TTC549 (cell line): Measurements from ENCODE around the gene THBS1.

Experiments used
- FAIRE-seq: peaks from 2 replicates; lab custom pipeline; 2012; peaks lifted over from hg19 to GRCh38; lab: Jason Lieb, UNC

Gene THBS1

DNA sequence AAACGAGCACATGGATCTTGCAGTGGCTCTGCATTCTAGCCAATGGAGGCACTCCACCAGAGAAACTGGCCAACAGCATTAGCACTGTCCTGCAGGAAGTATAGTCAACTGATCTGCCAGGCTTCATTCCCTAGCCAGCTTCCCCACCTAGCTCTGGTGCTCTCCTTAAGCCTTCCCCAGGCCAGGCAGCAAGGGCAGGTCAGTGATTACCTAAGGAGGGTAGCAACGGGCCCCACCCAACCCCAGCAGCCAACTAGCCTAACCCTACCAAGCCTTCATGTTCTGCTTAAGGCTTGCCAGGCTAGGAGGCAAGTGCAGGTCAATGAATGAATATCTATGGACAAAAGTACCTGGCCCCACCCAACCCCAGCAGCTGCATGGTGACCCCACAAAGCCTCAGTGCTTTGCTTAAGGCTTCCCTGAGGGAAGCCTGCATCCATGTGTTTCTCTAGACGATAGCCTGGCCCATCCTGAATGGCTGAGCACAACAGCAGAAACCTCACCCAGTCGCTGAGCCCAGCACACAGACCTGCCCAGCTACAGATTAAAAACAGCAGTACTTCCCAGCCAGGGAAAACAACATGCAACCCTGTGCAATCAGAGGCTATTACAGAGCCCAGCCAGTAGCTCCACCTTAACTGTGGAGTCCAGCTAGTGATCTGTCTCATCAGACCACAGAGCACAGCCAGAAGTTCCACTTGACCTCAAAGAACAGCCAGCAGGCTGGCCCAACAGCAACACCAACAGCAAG is 28.5 kb downstream of the THBS1 start:
- FAIRE-seq, result no peak

DNA sequence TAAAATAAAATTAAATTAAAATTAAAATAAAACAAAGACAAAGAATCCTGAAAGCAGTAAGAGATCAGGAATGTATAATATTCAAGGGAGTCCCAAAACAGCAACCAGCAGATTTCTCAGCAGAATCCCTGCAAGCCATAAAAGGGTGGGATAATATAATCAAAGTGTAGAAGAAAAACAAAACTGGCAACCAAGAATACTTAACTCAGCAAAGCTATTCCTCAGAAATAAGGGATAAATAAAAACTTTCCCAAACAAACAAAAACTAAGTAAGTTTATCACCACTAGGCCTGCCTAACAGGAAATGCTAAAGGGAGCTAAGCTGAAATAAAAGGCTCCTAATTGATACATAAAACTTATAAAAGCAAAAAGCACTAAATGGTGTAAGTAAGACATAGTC is 29.8 kb downstream of the THBS1 start:
- FAIRE-seq, result no peak

DNA sequence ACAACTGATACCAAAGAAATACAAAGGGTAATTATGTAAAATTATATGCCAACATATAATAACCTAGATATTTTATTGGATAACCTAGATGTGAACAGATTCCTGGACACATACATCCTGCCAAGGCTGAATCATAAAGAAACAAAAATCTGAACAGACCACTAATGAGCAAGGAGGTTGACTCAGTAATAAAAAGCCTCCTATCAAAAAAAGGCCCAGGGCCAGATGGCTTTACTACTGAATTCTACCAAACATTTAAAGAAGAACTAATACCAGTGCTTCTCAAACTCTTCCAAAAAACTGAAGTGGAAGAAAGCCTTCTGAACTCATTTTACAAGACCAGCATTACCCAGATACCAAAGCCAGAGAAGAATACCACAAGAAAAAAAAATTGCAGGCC is 32.4 kb downstream of the THBS1 start:
- no peak for FAIRE-seq

GRCh38 chr15:39613861-39614260 is 33.0 kb downstream of the THBS1 start:
- FAIRE-seq, result no peak

DNA sequence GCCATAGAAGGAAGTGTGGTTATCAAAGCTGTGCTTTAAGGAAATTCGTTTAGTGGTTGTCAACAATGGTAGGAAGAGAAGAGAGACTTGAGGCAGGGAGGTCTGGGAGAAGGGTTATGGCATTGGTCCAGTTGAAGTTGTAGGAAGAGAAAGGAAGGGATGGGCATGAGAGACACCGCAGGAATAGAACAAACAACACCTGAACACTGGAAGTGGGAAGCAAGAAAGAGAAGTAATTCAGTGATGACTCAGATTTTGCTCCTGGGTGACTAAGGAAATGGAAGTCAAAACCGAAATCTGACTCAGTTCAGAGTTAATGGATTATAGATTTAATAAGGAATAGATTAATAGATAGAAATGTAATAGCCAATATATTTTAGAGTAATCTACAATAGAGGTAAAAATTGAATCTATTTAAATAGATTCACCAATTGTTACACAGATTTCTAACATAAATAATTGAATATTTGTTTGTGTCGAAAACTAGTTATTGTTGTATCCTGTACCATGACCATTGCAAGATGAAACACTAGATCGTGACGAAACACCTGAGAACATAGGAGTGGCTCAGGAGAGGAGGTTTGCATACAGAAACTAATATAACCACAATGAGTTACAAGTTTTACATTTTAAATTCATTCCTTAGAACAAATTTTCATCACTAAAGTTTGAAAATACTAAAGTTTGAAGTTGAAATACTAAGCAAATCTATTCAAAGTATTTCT is 36.0 kb downstream of the THBS1 start:
- FAIRE-seq, result no peak

GRCh38 chr15:39618063-39618823 is 37.4 kb downstream of the THBS1 start:
- FAIRE-seq, result no peak

DNA sequence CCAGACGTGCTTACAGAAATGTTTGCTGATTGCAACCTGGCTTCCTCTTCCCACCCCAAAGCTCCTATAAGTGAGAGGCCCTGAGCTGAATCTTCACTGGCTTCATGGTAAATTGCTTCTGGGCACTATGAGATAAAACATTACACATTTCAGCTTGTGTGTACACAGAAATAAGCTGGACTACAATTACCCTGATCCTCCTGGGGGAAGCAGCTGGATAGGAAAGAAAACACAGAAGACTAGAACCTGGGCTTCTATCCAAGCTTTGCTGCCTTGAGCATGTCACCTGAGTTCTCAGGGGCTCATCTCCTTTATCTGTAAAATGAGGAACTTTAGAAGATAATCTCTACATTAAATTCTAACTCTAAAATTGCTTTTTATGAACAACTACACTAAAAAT is 40.3 kb downstream of the THBS1 start:
- no peak for FAIRE-seq

- no peak for FAIRE-seq
Measured at GRCh38 chr15:39621976-39622375, 41.1 kb downstream of the THBS1 start.

- no peak for FAIRE-seq
Measured at GRCh38 chr15:39622660-39623516, 42.0 kb downstream of the THBS1 start.

- FAIRE-seq, result no peak
Measured at GRCh38 chr15:39623529-39623931, 42.7 kb downstream of the THBS1 start.

GRCh38 chr15:39624806-39625205 is 43.9 kb downstream of the THBS1 start:
- FAIRE-seq, result no peak

GRCh38 chr15:39625451-39625850 is 44.6 kb downstream of the THBS1 start:
- FAIRE-seq, result no peak

- no peak for FAIRE-seq
Measured at GRCh38 chr15:39625856-39626255, 45.0 kb downstream of the THBS1 start.

DNA sequence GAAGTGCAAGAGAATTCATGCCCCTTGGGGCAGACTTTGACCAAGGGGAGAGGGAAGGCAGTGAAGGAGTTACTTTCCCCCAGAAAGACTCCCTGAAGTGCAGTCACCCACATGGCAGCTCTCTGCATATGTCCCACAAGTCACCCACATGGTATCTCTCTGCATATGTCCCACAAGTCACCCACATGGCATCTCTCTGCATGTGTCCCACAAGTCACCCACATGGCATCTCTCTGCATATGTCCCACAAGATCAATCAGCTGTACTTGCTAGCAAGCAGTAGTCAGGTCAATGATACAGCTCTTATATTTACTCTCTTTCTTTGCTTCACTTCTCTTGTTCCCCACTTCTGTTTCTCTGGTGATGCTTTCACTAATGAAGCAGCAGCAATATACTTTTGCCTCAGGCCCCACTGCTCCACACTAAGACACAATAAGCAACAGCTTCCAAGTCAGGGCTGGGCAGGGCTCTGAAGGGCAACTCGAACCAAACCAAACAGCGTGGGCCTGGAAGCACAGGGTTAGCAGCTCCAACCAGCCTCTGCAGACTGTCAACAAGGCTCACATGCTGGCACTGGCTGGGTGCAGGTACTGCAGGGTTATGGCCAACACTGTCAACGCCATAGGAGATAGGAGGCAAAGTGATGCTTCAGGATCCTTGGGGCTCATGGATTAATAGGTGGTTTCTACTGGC is 46.7 kb downstream of the THBS1 start:
- FAIRE-seq, result no peak

DNA sequence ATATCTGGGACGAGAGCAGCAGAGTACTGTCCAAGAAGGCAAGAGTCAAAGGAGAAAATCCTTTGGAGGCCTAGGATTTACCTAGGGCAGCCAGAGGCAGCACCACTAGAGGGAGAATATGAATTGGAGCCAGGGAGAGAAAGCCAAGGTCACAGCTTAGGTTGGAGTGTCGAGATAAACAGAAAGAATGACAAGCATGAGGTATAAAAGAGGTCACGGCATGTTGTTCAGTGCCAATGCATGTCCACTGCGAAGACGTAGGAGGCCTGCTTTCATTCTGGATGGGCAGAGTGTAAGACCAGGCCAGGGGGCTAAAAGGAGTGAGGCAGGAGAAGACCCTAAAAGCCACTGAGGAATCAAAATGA is 47.2 kb downstream of the THBS1 start:
- no peak for FAIRE-seq

GRCh38 chr15:39628546-39629257 is 47.8 kb downstream of the THBS1 start:
- no peak for FAIRE-seq

DNA sequence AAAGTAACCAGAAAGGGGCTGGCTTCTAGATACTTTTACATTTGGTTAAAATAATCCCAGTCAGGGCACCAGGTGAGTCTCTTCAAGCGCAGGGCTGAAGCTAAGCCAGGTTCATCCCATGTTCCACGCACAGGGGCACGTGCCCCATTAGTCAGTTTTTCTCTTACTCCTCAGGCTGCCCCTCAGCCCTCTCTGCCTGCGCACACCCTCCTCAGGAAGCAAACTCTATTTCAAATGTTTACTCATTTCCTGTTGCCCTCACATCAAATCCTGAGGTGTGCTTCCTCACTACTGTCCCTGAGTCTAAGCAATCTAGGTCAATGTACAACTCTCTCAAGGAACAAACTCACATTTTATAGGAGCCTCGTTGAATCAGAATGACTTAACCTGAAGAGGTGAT is 48.5 kb downstream of the THBS1 start:
- no peak for FAIRE-seq

GRCh38 chr15:39629906-39630305 is 49.0 kb downstream of the THBS1 start:
- no peak for FAIRE-seq

DNA sequence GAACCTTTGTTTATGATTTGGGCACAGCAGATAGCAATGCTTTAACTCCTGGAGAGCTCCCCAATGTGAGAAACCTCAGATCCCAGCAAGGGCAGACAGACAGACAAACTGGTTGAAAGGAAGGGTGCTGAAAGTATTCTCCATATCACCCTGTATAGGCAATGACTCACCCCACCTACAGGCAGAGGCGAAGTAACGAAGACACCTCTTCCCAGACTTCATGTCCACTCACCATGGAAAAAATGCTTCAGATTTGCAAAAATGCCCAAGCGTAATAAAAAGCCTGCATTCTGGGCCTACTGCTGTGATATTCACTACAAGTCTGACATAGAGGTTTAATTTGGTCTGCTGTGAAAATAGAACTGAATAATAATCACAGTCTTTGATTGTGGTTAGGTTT is 50.5 kb downstream of the THBS1 start:
- FAIRE-seq, result no peak

DNA sequence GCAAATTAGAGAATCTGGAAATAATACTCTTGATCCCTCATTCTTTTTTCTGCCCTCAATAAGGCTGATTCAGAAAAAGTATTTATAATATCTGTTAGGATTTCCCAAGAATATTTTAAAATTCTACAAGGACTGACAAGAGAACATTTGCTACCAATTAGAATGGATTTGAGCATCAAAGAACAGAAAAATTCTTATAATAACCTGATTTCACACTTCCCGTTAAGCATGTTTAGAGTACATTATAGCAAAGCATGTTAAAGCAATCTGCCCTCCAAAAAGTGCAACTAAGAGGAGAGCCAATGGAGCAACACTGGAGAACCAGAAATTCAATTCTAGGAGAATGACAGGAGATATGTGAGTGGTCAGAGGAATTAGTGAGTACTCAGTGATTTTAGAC is 57.2 kb downstream of the THBS1 start:
- no peak for FAIRE-seq

GRCh38 chr15:39639037-39639436 is 58.2 kb downstream of the THBS1 start:
- no peak for FAIRE-seq
